Esophagus muscularis mucosa (tissue), 3 donors: ENCODE measurements around the gene BET1.

ENCODE experiments used
- POLR2A ChIP-seq: fragments of 450-650 bp; IDR thresholded peaks from one replicate; pipeline ENCODE4 v1.6.1; 2017; ENCODE audit warnings: antibody characterized with exemption, moderate library complexity, mild to moderate bottlenecking, low read depth
- TF ChIP-seq, protein P1 (sequence below), 3 experiments: fragments of 200-600 bp in 2 of 3; fragments of 450-650 bp in 1 of 3; sonication (generic) in 2 of 3; IDR thresholded peaks; one replicate each; pipeline ENCODE4 v1.5.1; 2017 to 2019; ENCODE audit warnings: antibody characterized with exemption in 3 of 3, mild to moderate bottlenecking in 2 of 3, moderate library complexity in 1 of 3

DNA sequence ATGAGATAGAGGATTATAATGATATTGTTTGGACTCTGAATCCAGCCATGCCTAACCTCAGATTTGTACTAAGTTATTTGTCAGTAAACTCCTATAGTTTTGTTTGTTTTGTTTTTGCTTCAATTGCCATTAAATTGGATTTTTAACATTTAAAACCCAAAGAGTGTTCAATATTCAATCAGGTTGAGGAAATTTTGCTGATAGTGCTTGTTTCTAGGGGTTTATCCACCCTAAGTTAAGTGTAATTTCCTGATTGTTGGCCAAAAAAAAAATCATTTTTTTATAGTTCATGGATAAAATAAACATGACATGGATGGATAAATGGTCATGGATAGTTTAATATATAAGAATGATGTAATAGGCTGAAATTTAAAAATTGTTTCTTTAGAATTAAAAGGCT lies 11.4 kb upstream of the BET1 start:
- TF ChIP-seq, protein P1, sequence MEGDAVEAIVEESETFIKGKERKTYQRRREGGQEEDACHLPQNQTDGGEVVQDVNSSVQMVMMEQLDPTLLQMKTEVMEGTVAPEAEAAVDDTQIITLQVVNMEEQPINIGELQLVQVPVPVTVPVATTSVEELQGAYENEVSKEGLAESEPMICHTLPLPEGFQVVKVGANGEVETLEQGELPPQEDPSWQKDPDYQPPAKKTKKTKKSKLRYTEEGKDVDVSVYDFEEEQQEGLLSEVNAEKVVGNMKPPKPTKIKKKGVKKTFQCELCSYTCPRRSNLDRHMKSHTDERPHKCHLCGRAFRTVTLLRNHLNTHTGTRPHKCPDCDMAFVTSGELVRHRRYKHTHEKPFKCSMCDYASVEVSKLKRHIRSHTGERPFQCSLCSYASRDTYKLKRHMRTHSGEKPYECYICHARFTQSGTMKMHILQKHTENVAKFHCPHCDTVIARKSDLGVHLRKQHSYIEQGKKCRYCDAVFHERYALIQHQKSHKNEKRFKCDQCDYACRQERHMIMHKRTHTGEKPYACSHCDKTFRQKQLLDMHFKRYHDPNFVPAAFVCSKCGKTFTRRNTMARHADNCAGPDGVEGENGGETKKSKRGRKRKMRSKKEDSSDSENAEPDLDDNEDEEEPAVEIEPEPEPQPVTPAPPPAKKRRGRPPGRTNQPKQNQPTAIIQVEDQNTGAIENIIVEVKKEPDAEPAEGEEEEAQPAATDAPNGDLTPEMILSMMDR (IDR thresholded peaks at IDR 0.05): no peak
- no peak for TF ChIP-seq POLR2A
